HepG2 (cell line): ENCODE measurements around the gene ITK. TPM values are rescaled to one million over a fixed set of nuclear protein-coding genes. Genes with fewer than 3 reads are reported as not detected.

ENCODE experiments used
- BCL6 ChIP-seq: IDR thresholded peaks from 2 replicates; pipeline ENCODE4 v1.6.1; 2016; ENCODE audit warnings: missing genetic modification reagents, missing compliant biosample characterization
- CBX1 ChIP-seq: IDR thresholded peaks from one replicate; pipeline ENCODE4 v1.6.1; 2016; ENCODE audit warnings: antibody characterized with exemption, low read depth
- CC2D1A ChIP-seq: sonication (generic); formaldehyde crosslinking; IDR thresholded peaks from 2 replicates; pipeline ENCODE4 v1.8.1; 2023; ENCODE audit warnings: mild to moderate bottlenecking, missing genetic modification reagents
- EP300 ChIP-seq, 3 experiments: sonication (generic) in 1 of 3; formaldehyde crosslinking in 1 of 3; IDR thresholded peaks; 2 replicates each; pipeline versions ENCODE4 v1.5.1 to v1.6.1; 2011 to 2020; ENCODE audit warnings: low read depth in 2 of 3, low read length in 2 of 3, borderline replicate concordance in 1 of 3, improper control_type of control experiment in 1 of 3, mild to moderate bottlenecking in 1 of 3, missing genetic modification reagents in 1 of 3, moderate library complexity in 1 of 3
- GATAD2A ChIP-seq: IDR thresholded peaks from 2 replicates; pipeline ENCODE4 v1.6.1; 2016
- JUND ChIP-seq: sonication (generic); formaldehyde crosslinking; IDR thresholded peaks from 2 replicates; pipeline ENCODE4 v1.8.0; 2022; ENCODE audit warnings: mild to moderate bottlenecking, missing genetic modification reagents
- KAT7 ChIP-seq: IDR thresholded peaks from 2 replicates; pipeline ENCODE4 v1.6.1; 2018; ENCODE audit warnings: borderline replicate concordance, missing compliant biosample characterization
- NCOA2 ChIP-seq: sonication (generic); formaldehyde crosslinking; IDR thresholded peaks from 2 replicates; pipeline ENCODE4 v1.8.0; 2022; ENCODE audit warnings: inconsistent platforms
- RFX5 ChIP-seq: IDR thresholded peaks from 2 replicates; pipeline ENCODE4 v1.6.1; 2011; ENCODE audit warnings: low read depth, low read length, improper control_type of control experiment
- RFXANK ChIP-seq: IDR thresholded peaks from 2 replicates; pipeline ENCODE4 v1.6.1; 2016
- SIN3A ChIP-seq: IDR thresholded peaks from 2 replicates; pipeline ENCODE4 v1.6.1; 2011; ENCODE audit warnings: low read depth, mild to moderate bottlenecking, control low read depth, low read length, borderline replicate concordance
- SNRNP70 ChIP-seq: fragments of 200-400 bp; formaldehyde crosslinking; IDR thresholded peaks from 2 replicates; pipeline ENCODE4 v1.6.1; 2017; ENCODE audit warnings: mild to moderate bottlenecking, low read depth, low read length, moderate library complexity
- SSRP1 ChIP-seq: IDR thresholded peaks from 2 replicates; pipeline ENCODE4 v1.6.1; 2016; ENCODE audit warnings: control low read depth
- TBX3 ChIP-seq: fragments of 450-650 bp; IDR thresholded peaks from 2 replicates; pipeline ENCODE4 v1.6.1; 2017; ENCODE audit warnings: antibody characterized with exemption, mild to moderate bottlenecking, inconsistent platforms, borderline replicate concordance
- THAP11 ChIP-seq: IDR thresholded peaks from 2 replicates; pipeline ENCODE4 v1.6.1; 2016; ENCODE audit warnings: missing biosample characterization, missing genetic modification reagents
- THYN1 ChIP-seq: sonication (generic); formaldehyde crosslinking; IDR thresholded peaks from 2 replicates; pipeline ENCODE4 v1.8.1; 2023; ENCODE audit warnings: low read depth, mild to moderate bottlenecking, moderate library complexity, missing genetic modification reagents, borderline replicate concordance
- ZFP82 ChIP-seq: sonication (generic); formaldehyde crosslinking; IDR thresholded peaks from 2 replicates; pipeline ENCODE4 v1.5.1; 2020; ENCODE audit warnings: mild to moderate bottlenecking, missing genetic modification reagents, borderline replicate concordance
- ZNF143 ChIP-seq: sonication (generic); formaldehyde crosslinking; IDR thresholded peaks from 2 replicates; pipeline ENCODE4 v1.4.0; 2020; ENCODE audit warnings: missing genetic modification reagents
- ZNF160 ChIP-seq: sonication (generic); formaldehyde crosslinking; IDR thresholded peaks from 2 replicates; pipeline ENCODE4 v1.8.0; 2022; ENCODE audit warnings: mild to moderate bottlenecking, inconsistent platforms, missing genetic modification reagents
- ZNF33A ChIP-seq: sonication (generic); formaldehyde crosslinking; IDR thresholded peaks from 2 replicates; pipeline ENCODE4 v1.5.1; 2020; ENCODE audit warnings: missing genetic modification reagents, mild to moderate bottlenecking, moderate library complexity, borderline replicate concordance
- ZNF350 ChIP-seq: sonication (generic); formaldehyde crosslinking; IDR thresholded peaks from 2 replicates; pipeline ENCODE4 v1.4.0; 2020; ENCODE audit warnings: mild to moderate bottlenecking, low read depth, missing genetic modification reagents, borderline replicate concordance
- ZNF430 ChIP-seq: sonication (generic); formaldehyde crosslinking; IDR thresholded peaks from 2 replicates; pipeline ENCODE4 v1.9.0; 2021; ENCODE audit warnings: mild to moderate bottlenecking, missing genetic modification reagents
- ZNF549 ChIP-seq: sonication (generic); formaldehyde crosslinking; IDR thresholded peaks from 2 replicates; pipeline ENCODE4 v1.5.0; 2020; ENCODE audit warnings: missing genetic modification reagents
- ZNF644 ChIP-seq: IDR thresholded peaks from 2 replicates; pipeline ENCODE4 v1.6.1; 2016; ENCODE audit warnings: low read depth
- polyA plus RNA-seq, 8 experiments: library from polyadenylated mRNA; depleted of rRNA in 3 of 8; stranded (reverse) in 7 of 8; unstranded in 1 of 8; fragments of >200 nt; fragmentation: Illumina TruSeq in 4 of 8; extraction: Trizol in 4 of 8; gene quantifications; 2 replicates each; pipeline versions ENCODE4 v1.2.1 to v1.2.3, GENCODE V29; 2011 to 2016; ENCODE audit warnings: low read depth in 4 of 8, missing spikeins in 1 of 8, mixed read lengths in 1 of 8; ENCODE audit not compliant: insufficient read depth in 1 of 8
- total RNA-seq, 5 experiments: library from RNA; depleted of rRNA; stranded (reverse); fragments of >200 nt; fragmentation: Illumina TruSeq; extraction: Trizol; gene quantifications; 2 replicates each; pipeline ENCODE4 v1.2.3, GENCODE V29; 2016; ENCODE audit warnings: low read depth in 1 of 5
- TF ChIP-seq, protein P1 (sequence below): sonication (generic); formaldehyde crosslinking; IDR thresholded peaks from 2 replicates; pipeline ENCODE4 v1.5.1; 2020; ENCODE audit warnings: missing genetic modification reagents, mild to moderate bottlenecking, borderline replicate concordance
- TF ChIP-seq, protein P2 (sequence below): IDR thresholded peaks from 2 replicates; pipeline ENCODE4 v1.4.0; 2020; ENCODE audit warnings: mild to moderate bottlenecking, missing genetic modification reagents

ITK gene
- total and polyA plus RNA-seq, 2 of the 13 experiments (the other 11 are each of a cell fraction or from before 2014, with no cell fraction given): 0.01 TPM; not detected in 1

DNA sequence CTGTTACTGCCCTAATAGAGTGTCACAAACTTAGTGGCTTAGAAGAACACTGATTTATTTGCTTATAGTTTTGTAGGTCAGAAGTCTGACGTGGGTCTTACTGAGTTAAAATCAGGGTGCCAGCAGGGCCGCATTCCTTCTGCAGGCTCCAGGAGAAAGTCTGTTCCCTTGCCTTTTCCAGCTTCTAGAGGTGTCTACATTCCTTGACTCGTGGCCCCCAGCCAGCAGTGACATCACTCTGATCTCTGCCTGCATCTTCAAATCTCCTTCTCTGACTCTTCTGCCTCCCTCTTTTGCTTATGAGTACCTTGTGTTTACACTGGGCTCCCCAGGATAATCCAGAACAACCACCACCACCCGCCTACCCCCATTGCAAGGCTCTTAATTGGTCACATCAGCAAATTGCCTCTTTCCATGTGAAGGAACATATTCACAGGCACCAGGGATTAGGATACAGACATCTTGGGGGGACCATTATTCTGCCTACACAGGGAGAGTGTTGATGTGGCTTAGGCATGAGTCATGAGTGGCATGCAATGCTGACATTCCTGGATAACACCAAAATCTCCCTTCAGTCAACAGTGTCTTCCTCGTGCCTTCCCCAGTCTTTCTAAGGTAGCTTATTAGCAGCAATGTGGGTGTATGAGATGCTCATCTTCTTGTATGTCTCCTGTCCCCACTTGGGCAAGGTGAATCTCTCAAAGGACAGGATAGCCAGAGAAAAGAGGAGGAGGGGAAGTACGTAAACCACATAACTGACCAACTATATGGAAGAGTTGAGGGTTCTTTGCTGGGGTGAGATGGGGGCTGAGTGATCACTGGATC is 109.7 kb downstream of the ITK start (continued):
- no peak for TF ChIP-seq ZFP82 (CRISPR knock-in tag)
- TF ChIP-seq RFX5: 0 out of 2 replicates have a peak, but pooled peaks have one; percentile 23
- TF ChIP-seq THAP11 (CRISPR knock-in tag): peak; percentile 22; the same call in 1 of the 2 replicates
- TF ChIP-seq BCL6 (CRISPR knock-in tag): peak; percentile 74
- TF ChIP-seq EP300 (IDR thresholded peaks at IDR 0.05; ENCODE audit: low read depth in 2 of 2, low read length in 2 of 2): peak in 1 of 2 experiments; percentile 41; a peak in 1 of 4 replicates
- TF ChIP-seq EP300 (CRISPR knock-in tag; IDR thresholded peaks at IDR 0.05; ENCODE audit: borderline replicate concordance): peak; percentile 34; the same call in 1 of the 2 replicates
- no peak for TF ChIP-seq ZNF350 (CRISPR knock-in tag)
- no peak for TF ChIP-seq CBX1
- TF ChIP-seq ZNF430 (CRISPR knock-in tag): no peak
- no peak for TF ChIP-seq THYN1
- no peak for TF ChIP-seq CC2D1A (CRISPR knock-in tag)
- no peak for TF ChIP-seq RFXANK (CRISPR knock-in tag)
- no peak for TF ChIP-seq SIN3A
- TF ChIP-seq ZNF549: no peak
- no peak for TF ChIP-seq ZNF160
- TF ChIP-seq ZNF143 (CRISPR knock-in tag): no peak
- TF ChIP-seq SNRNP70: no peak
- TF ChIP-seq, protein P1, sequence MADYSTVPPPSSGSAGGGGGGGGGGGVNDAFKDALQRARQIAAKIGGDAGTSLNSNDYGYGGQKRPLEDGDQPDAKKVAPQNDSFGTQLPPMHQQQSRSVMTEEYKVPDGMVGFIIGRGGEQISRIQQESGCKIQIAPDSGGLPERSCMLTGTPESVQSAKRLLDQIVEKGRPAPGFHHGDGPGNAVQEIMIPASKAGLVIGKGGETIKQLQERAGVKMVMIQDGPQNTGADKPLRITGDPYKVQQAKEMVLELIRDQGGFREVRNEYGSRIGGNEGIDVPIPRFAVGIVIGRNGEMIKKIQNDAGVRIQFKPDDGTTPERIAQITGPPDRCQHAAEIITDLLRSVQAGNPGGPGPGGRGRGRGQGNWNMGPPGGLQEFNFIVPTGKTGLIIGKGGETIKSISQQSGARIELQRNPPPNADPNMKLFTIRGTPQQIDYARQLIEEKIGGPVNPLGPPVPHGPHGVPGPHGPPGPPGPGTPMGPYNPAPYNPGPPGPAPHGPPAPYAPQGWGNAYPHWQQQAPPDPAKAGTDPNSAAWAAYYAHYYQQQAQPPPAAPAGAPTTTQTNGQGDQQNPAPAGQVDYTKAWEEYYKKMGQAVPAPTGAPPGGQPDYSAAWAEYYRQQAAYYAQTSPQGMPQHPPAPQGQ (CRISPR knock-in tag): no peak
- no peak for TF ChIP-seq NCOA2 (CRISPR knock-in tag)
- peak; percentile 44; the same call in 1 of the 2 replicates for TF ChIP-seq TBX3
- 0 out of 2 replicates have a peak, but pooled peaks have one; percentile 20 for TF ChIP-seq JUND (CRISPR knock-in tag)
- 0 out of 2 replicates have a peak, but pooled peaks have one; percentile 20 for TF ChIP-seq ZNF644 (CRISPR knock-in tag)
- 0 out of 2 replicates have a peak, but pooled peaks have one; percentile 15 for TF ChIP-seq GATAD2A
- TF ChIP-seq SSRP1 (CRISPR knock-in tag): 0 out of 2 replicates have a peak, but pooled peaks have one; percentile 34
- no peak for TF ChIP-seq ZNF33A (CRISPR knock-in tag)
- TF ChIP-seq, protein P2, sequence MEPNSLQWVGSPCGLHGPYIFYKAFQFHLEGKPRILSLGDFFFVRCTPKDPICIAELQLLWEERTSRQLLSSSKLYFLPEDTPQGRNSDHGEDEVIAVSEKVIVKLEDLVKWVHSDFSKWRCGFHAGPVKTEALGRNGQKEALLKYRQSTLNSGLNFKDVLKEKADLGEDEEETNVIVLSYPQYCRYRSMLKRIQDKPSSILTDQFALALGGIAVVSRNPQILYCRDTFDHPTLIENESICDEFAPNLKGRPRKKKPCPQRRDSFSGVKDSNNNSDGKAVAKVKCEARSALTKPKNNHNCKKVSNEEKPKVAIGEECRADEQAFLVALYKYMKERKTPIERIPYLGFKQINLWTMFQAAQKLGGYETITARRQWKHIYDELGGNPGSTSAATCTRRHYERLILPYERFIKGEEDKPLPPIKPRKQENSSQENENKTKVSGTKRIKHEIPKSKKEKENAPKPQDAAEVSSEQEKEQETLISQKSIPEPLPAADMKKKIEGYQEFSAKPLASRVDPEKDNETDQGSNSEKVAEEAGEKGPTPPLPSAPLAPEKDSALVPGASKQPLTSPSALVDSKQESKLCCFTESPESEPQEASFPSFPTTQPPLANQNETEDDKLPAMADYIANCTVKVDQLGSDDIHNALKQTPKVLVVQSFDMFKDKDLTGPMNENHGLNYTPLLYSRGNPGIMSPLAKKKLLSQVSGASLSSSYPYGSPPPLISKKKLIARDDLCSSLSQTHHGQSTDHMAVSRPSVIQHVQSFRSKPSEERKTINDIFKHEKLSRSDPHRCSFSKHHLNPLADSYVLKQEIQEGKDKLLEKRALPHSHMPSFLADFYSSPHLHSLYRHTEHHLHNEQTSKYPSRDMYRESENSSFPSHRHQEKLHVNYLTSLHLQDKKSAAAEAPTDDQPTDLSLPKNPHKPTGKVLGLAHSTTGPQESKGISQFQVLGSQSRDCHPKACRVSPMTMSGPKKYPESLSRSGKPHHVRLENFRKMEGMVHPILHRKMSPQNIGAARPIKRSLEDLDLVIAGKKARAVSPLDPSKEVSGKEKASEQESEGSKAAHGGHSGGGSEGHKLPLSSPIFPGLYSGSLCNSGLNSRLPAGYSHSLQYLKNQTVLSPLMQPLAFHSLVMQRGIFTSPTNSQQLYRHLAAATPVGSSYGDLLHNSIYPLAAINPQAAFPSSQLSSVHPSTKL (CRISPR knock-in tag): peak; percentile 79; the same call in 1 of the 2 replicates
- TF ChIP-seq KAT7 (CRISPR knock-in tag): no peak
